Liver (tissue), 9 donors: ENCODE measurements around the gene CNTD1. TPM values are rescaled to one million over a fixed set of nuclear protein-coding genes. Genes with fewer than 3 reads are reported as not detected.

Source experiments
- DNase-seq: peaks from one replicate; pipeline ENCODE4 v3.0.0-alpha.2; 2017; ENCODE audit warnings: low spot score
- H3K27ac ChIP-seq, 2 donors: one replicate each; pipeline ENCODE4 v1.7.0; 2013; ENCODE audit warnings: inconsistent platforms in 2 of 2, low read length in 2 of 2, control low read depth in 1 of 2, low read depth in 1 of 2, mild to moderate bottlenecking in 1 of 2
- H3K27me3 ChIP-seq, 4 donors: one replicate each; pipeline versions ENCODE4 v1.6.1 to v1.7.0; 2013; ENCODE audit warnings: low read length in 3 of 4, inconsistent platforms in 1 of 4, mild to moderate bottlenecking in 1 of 4, moderate library complexity in 1 of 4; ENCODE audit not compliant: control insufficient read depth in 4 of 4, insufficient read depth in 4 of 4
- H3K36me3 ChIP-seq, 4 donors: one replicate each; pipeline versions ENCODE4 v1.6.1 to v1.7.0; 2013; ENCODE audit warnings: low read length in 3 of 4, mild to moderate bottlenecking in 3 of 4, low read depth in 1 of 4, moderate library complexity in 1 of 4; ENCODE audit not compliant: control insufficient read depth in 4 of 4, insufficient read depth in 3 of 4
- H3K4me1 ChIP-seq, 4 donors: one replicate each; pipeline versions ENCODE4 v1.6.1 to v1.7.0; 2013; ENCODE audit warnings: low read length in 3 of 4, mild to moderate bottlenecking in 3 of 4, moderate library complexity in 1 of 4; ENCODE audit not compliant: control insufficient read depth in 4 of 4, insufficient read depth in 4 of 4
- H3K4me3 ChIP-seq, 3 donors: one replicate each; pipeline versions ENCODE4 v1.6.1 to v1.7.0; 2013; ENCODE audit warnings: low read length in 3 of 3, control low read depth in 1 of 3, low read depth in 1 of 3, mild to moderate bottlenecking in 1 of 3
- H3K9ac ChIP-seq, 2 donors: one replicate each; pipeline ENCODE4 v1.7.0; 2013; ENCODE audit warnings: low read length in 2 of 2, mild to moderate bottlenecking in 2 of 2, moderate library complexity in 2 of 2, control low read depth in 1 of 2, low read depth in 1 of 2
- H3K9me3 ChIP-seq, 4 donors: one replicate each; pipeline versions ENCODE4 v1.6.1 to v1.7.0; 2013; ENCODE audit warnings: low read length in 3 of 4; ENCODE audit not compliant: control insufficient read depth in 4 of 4
- CTCF ChIP-seq: fragments of 150-350 bp; IDR thresholded peaks from 2 replicates; pipeline ENCODE4 v1.5.1; 2017; ENCODE audit warnings: improper control_type of control experiment, low read depth, low read length; ENCODE audit not compliant: missing input control
- EGR1 ChIP-seq, 2 donors: IDR thresholded peaks; 2 replicates each; pipeline ENCODE4 v1.6.1; 2016 to 2018; ENCODE audit warnings: antibody characterized with exemption in 2 of 2, low read depth in 2 of 2
- FOXA1 ChIP-seq: IDR thresholded peaks from 2 replicates; pipeline ENCODE4 v1.6.1; 2016; ENCODE audit warnings: antibody characterized with exemption
- FOXA2 ChIP-seq: IDR thresholded peaks from 2 replicates; pipeline ENCODE4 v1.6.1; 2016; ENCODE audit warnings: antibody characterized with exemption
- GABPA ChIP-seq, 2 donors: IDR thresholded peaks in 1 of 2; conservative IDR thresholded peaks in 1 of 2; 2 replicates each; pipeline ENCODE4 v1.6.1; 2016; ENCODE audit warnings: antibody characterized with exemption in 2 of 2, mild to moderate bottlenecking in 1 of 2, moderate library complexity in 1 of 2
- HNF4A ChIP-seq, 2 donors: conservative IDR thresholded peaks; 2 replicates each; pipeline ENCODE4 v1.6.1; 2016; ENCODE audit warnings: antibody characterized with exemption in 2 of 2, mild to moderate bottlenecking in 2 of 2
- HNF4G ChIP-seq: IDR thresholded peaks from 2 replicates; pipeline ENCODE4 v1.6.1; 2016; ENCODE audit warnings: antibody characterized with exemption
- JUND ChIP-seq, 2 donors: IDR thresholded peaks; 2 replicates each; pipeline ENCODE4 v1.6.1; 2016; ENCODE audit warnings: antibody characterized with exemption in 2 of 2
- NR2F2 ChIP-seq: IDR thresholded peaks from 2 replicates; pipeline ENCODE4 v1.6.1; 2016; ENCODE audit warnings: antibody characterized with exemption
- RAD21 ChIP-seq, 2 donors: IDR thresholded peaks; 2 replicates each; pipeline ENCODE4 v1.6.1; 2016; ENCODE audit warnings: antibody characterized with exemption in 2 of 2, mild to moderate bottlenecking in 2 of 2
- REST ChIP-seq: IDR thresholded peaks from 2 replicates; pipeline ENCODE4 v1.6.1; 2016; ENCODE audit warnings: antibody characterized with exemption, mild to moderate bottlenecking
- RXRA ChIP-seq, 2 donors: IDR thresholded peaks; 2 replicates each; pipeline ENCODE4 v1.6.1; 2017 to 2018; ENCODE audit warnings: antibody characterized with exemption in 2 of 2, mild to moderate bottlenecking in 1 of 2
- SP1 ChIP-seq: IDR thresholded peaks from 2 replicates; pipeline ENCODE4 v1.6.1; 2018; ENCODE audit warnings: antibody characterized with exemption, mild to moderate bottlenecking
- TAF1 ChIP-seq: conservative IDR thresholded peaks from 2 replicates; pipeline ENCODE4 v1.6.1; 2016; ENCODE audit warnings: antibody characterized with exemption, mild to moderate bottlenecking
- YY1 ChIP-seq: IDR thresholded peaks from 2 replicates; pipeline ENCODE4 v1.6.1; 2016; ENCODE audit warnings: antibody characterized with exemption, mild to moderate bottlenecking
- WGBS: extraction: QIAGEN DNeasy Blood & Tissue Kit; methylation state at CpG from one replicate; pipeline ENCODE4 v1.1.7; 2013; 5-methylcytosine and 5-hydroxymethylcytosine counted together
- polyA plus RNA-seq, 2 donors: library from polyadenylated mRNA; stranded (reverse) in 1 of 2; unstranded in 1 of 2; fragments of 200-250 nt in 1 of 2; fragments of >200 nt in 1 of 2; fragmentation: Nextera tagmentation in 1 of 2; extraction: Ambion mirVana in 1 of 2; gene quantifications; one replicate each; pipeline versions ENCODE4 v1.2.1 to v1.2.3, GENCODE V29; 2013 to 2015
- total RNA-seq, 2 donors: library from RNA; depleted of rRNA; stranded (reverse); fragments of >200 nt; gene quantifications; one replicate each; pipeline ENCODE4 v1.2.3, GENCODE V29; 2014
- TF ChIP-seq, protein P1 (sequence below): IDR thresholded peaks from 2 replicates; pipeline ENCODE4 v1.6.1; 2016; ENCODE audit warnings: antibody characterized with exemption
- TF ChIP-seq, protein P2 (sequence below): IDR thresholded peaks from 2 replicates; pipeline ENCODE4 v1.6.1; 2016; ENCODE audit warnings: antibody characterized with exemption
- TF ChIP-seq, protein P3 (sequence below): IDR thresholded peaks from 2 replicates; pipeline ENCODE4 v1.6.1; 2016; ENCODE audit warnings: antibody characterized with exemption
- donor health status: healthy.
- donor health status: healthy.
- donor health status: healthy.
- donor health status: healthy.
- donor health status: healthy.

The CNTD1 gene
- total and polyA plus RNA-seq, 4 donors = 0.28 to 0.93 (median 0.89) TPM; not detected in 1

DNA sequence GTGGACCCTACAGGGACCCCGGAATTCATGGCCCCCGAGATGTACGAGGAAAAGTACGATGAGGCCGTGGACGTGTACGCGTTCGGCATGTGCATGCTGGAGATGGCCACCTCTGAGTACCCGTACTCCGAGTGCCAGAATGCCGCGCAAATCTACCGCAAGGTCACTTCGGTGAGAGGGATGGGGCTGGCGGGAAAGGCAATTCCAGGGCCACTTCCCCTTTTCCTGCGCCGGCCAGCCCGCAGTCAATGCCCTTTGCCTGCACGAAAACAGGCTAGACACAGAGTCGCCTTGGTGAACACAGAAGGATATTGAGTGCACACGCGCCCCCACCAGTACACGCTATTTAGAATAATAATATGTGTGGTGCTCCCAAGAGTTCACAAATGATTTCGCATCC is 14.3 kb upstream of the CNTD1 start:
- DNase-seq = no peak
- H3K9ac ChIP-seq = no peak overlapping the region

More for the DNA sequence above, 14.3 kb upstream of the CNTD1 start:
- H3K36me3 ChIP-seq = peaks cover 0 to 3% (median 0%) of the 10 kb centered on the region in 4 donors
- 62% methylated on average over 25 of the region's 25 CpGs for WGBS
- TF ChIP-seq EGR1 (IDR thresholded peaks at IDR 0.05; ENCODE audit: low read depth in 2 of 2) = no peak
- TF ChIP-seq CTCF = no peak
- no peak for TF ChIP-seq TAF1
- TF ChIP-seq, protein P1, sequence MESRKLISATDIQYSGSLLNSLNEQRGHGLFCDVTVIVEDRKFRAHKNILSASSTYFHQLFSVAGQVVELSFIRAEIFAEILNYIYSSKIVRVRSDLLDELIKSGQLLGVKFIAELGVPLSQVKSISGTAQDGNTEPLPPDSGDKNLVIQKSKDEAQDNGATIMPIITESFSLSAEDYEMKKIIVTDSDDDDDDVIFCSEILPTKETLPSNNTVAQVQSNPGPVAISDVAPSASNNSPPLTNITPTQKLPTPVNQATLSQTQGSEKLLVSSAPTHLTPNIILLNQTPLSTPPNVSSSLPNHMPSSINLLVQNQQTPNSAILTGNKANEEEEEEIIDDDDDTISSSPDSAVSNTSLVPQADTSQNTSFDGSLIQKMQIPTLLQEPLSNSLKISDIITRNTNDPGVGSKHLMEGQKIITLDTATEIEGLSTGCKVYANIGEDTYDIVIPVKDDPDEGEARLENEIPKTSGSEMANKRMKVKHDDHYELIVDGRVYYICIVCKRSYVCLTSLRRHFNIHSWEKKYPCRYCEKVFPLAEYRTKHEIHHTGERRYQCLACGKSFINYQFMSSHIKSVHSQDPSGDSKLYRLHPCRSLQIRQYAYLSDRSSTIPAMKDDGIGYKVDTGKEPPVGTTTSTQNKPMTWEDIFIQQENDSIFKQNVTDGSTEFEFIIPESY = no peak
- TF ChIP-seq FOXA2 = no peak
- TF ChIP-seq SP1 = no peak
- TF ChIP-seq RXRA (IDR thresholded peaks at IDR 0.05) = no peak
- no peak for TF ChIP-seq HNF4A (conservative IDR thresholded peaks at IDR 0.05)
- no peak for TF ChIP-seq GABPA (IDR thresholded peaks at IDR 0.05 in 1 of 2, conservative IDR thresholded peaks at IDR 0.05 in 1 of 2)
- TF ChIP-seq, protein P2, sequence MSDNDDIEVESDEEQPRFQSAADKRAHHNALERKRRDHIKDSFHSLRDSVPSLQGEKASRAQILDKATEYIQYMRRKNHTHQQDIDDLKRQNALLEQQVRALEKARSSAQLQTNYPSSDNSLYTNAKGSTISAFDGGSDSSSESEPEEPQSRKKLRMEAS = no peak
- no peak for TF ChIP-seq NR2F2
- TF ChIP-seq YY1 = no peak
- TF ChIP-seq REST = no peak
- TF ChIP-seq HNF4G = no peak
- TF ChIP-seq JUND (IDR thresholded peaks at IDR 0.05) = no peak
- TF ChIP-seq, protein P3, sequence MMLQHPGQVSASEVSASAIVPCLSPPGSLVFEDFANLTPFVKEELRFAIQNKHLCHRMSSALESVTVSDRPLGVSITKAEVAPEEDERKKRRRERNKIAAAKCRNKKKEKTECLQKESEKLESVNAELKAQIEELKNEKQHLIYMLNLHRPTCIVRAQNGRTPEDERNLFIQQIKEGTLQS = no peak
- TF ChIP-seq FOXA1 = no peak
- TF ChIP-seq RAD21 (IDR thresholded peaks at IDR 0.05) = no peak
- H3K27me3 ChIP-seq = peaks cover 0 to 6% (median 0%) of the 10 kb centered on the region in 4 donors
- no peaks in the 10 kb centered on the region for H3K9me3 ChIP-seq
- no peak overlapping the region for H3K27ac ChIP-seq
- peaks cover 4 to 16% (median 10%) of the 10 kb centered on the region in 4 donors for H3K4me1 ChIP-seq
- no peak overlapping the region for H3K4me3 ChIP-seq
